Activated naive CD4-positive, alpha-beta T cell treated with anti-CD3 and anti-CD28 coated beads, Interleukin-2, amount 50 U/mL, for 72 hours (primary cell): ENCODE results near the gene RET. TPM values are rescaled to one million over a fixed set of nuclear protein-coding genes. Genes with fewer than 3 reads are reported as not detected.

ENCODE experiments used
- ATAC-seq, 2 donors: fragments of 150-1000 bp; cut with Tn5 transposase; 2 replicates each; pipeline ENCODE4 v1.10.0; 2021; ENCODE audit warnings: mild to moderate bottlenecking in 2 of 2, moderate library complexity in 2 of 2
- DNase-seq, 2 donors: peaks; one replicate each; pipeline ENCODE4 v3.0.0; 2021 to 2022; ENCODE audit warnings: low spot score in 2 of 2
- H3K27ac Mint-ChIP-seq, 2 donors: one replicate each; pipeline ENCODE4 v1.8.0; 2022; ENCODE audit warnings: mild to moderate bottlenecking in 2 of 2, mixed read lengths in 2 of 2
- H3K36me3 Mint-ChIP-seq, 2 donors: one replicate each; pipeline ENCODE4 v1.8.0; 2022; ENCODE audit warnings: mixed read lengths in 2 of 2
- H3K9me3 Mint-ChIP-seq, 2 donors: one replicate each; pipeline ENCODE4 v1.8.0; 2022; ENCODE audit warnings: mixed read lengths in 2 of 2
- total RNA-seq, 2 donors: library from RNA; stranded (reverse); gene quantifications; one replicate each; pipeline ENCODE4 v1.2.3, GENCODE V29; 2022

The RET gene
- total RNA-seq, 2 donors from 2014 or later: 0.45 TPM; not detected in 1

GRCh38 chr10:43068471-43069210 is 8.2 kb upstream of the RET start:
- DNase-seq (no peak), ATAC-seq (no peak)
- Mint-ChIP-seq H3K36me3 (no peaks in the 10 kb centered on the region), H3K27ac (no peak overlapping the region), H3K9me3 (no peaks in the 10 kb centered on the region)

DNA sequence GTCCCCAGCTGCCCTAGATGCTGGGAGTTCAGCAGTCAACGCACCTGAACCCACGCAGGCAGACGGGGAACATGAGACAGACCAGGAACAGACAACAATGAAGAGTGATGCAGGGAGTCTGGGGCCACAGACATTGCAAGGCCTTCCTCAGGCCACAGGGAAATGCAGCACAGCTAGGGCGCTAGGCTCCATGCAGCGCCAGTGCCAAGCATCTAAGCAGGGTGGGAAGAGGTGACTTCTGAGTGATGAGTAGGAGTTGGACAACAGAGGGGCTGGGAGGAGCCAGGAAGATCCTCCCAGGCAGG is 7.7 kb upstream of the RET start:
- DNase-seq (no peak), ATAC-seq (no peak)
- Mint-ChIP-seq H3K36me3 (no peaks in the 10 kb centered on the region), H3K27ac (no peak overlapping the region), H3K9me3 (no peaks in the 10 kb centered on the region)

DNA sequence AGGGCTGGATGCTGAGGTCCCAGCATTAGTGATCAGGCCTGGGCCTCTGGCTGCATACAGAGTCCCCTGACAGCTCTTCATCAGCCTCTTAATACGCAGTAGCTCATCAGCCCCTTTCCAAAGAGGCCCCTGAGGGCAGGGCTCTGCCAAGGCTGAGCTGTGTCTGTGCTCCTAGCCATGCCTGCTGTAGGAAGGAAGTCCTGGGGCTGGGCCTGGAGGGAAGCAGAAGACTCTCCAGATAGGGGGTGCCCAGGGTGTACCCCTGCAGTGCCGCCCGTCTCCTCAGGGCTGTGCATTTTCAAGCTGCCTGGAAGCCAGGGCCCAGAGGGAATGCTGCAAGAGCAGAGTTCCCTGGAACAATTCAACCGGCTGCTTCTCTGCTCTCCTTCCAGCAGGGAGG is 7.3 kb upstream of the RET start:
- ATAC-seq: no peak
- Mint-ChIP-seq H3K27ac (no peak overlapping the region), H3K36me3 (no peaks in the 10 kb centered on the region), H3K9me3 (no peaks in the 10 kb centered on the region)
- DNase-seq: no peak

GRCh38 chr10:43070121-43071085 is 6.5 kb upstream of the RET start:
- no peaks in the 10 kb centered on the region for H3K9me3 Mint-ChIP-seq
- H3K36me3 Mint-ChIP-seq: no peaks in the 10 kb centered on the region
- H3K27ac Mint-ChIP-seq: no peak overlapping the region
- DNase-seq (no peak), ATAC-seq (no peak)

DNA sequence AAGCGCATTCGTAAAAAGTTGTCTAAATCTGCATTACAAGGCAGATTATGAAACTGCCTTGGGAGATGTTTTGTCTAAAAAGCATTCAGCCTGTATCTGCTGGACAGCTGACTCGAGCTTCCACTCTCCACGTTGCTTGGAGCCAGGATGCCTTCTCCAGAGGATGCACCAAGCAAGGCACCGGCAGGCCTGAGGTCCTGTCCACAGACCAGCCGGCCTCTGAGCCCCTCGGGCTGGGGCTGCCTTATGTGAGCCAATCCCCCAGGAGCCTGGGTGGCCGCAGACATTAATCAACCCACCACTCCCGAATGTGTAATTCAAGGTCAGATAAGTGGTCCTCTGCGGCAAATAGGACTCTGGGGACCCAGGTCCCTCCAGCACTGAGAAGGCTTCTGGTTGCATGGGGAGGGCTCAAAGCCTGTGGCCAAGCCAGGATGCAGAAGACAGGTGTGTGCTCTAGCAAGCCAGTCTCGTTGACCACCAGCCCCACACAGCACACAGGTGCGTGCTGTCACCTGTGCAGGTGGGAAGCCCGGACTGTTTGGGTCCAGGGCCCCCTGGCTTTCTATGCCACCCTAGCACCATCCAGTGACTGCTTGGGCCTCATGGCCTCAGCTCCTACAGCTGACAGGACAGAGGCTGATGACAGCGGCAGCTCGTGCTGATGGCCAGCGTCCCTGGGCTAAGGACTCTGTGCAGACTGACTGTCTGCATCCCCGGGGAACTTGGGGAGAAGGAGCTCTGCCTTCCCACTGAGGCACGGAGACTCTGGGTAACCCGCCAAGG is 4.8 kb upstream of the RET start:
- no peak for ATAC-seq
- no peak for DNase-seq
- Mint-ChIP-seq H3K36me3 (no peaks in the 10 kb centered on the region), H3K27ac (no peak overlapping the region), H3K9me3 (no peaks in the 10 kb centered on the region)

DNA sequence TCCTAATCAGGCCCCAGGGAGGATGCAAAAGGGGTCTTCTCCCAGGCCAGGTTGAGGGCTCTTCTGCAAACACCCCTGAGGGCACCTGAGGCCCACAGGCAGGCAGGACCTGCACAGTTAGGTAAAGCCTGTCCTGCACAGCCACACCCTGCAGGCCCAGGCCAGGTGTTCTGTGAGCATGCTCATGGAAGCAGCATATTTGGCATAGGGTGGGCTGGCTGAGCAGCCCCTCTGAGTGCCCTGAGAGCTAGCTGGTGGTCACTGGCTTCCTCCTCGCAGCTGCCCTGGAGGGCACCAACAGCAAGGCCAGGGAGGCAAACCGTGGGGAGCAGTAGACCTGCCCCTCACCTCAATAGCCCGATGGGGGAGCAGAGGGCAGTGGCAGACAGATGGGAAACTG is 3.7 kb upstream of the RET start:
- DNase-seq: no peak
- ATAC-seq: no peak
- no peak overlapping the region for H3K27ac Mint-ChIP-seq
- no peaks in the 10 kb centered on the region for H3K9me3 Mint-ChIP-seq
- no peaks in the 10 kb centered on the region for H3K36me3 Mint-ChIP-seq

DNA sequence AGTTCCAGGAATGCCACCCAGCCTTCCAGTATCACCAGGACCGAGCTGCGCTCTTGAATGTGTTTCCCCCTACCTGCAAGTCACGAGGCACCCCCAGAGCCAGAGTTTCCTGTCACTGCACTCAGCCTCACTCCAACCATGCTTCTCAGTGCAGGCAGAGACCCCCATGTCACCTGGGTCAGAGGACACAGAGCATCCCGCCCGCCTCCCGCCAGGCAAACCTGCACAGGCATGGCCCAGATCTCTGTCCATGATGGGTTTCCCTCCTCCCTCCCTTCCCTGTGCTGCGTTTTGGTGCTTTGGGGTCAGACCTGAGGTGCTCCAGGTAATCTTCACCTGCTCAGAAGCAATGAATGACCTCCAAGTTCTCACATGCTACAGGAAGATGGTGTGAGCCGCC is 3.1 kb upstream of the RET start:
- Mint-ChIP-seq H3K27ac (no peak overlapping the region), H3K9me3 (no peaks in the 10 kb centered on the region), H3K36me3 (no peaks in the 10 kb centered on the region)
- no peak for ATAC-seq
- no peak for DNase-seq

GRCh38 chr10:43074409-43074808 is 2.5 kb upstream of the RET start:
- no peaks in the 10 kb centered on the region for H3K9me3 Mint-ChIP-seq
- ATAC-seq (no peak), DNase-seq (no peak)
- no peak overlapping the region for H3K27ac Mint-ChIP-seq
- no peaks in the 10 kb centered on the region for H3K36me3 Mint-ChIP-seq

DNA sequence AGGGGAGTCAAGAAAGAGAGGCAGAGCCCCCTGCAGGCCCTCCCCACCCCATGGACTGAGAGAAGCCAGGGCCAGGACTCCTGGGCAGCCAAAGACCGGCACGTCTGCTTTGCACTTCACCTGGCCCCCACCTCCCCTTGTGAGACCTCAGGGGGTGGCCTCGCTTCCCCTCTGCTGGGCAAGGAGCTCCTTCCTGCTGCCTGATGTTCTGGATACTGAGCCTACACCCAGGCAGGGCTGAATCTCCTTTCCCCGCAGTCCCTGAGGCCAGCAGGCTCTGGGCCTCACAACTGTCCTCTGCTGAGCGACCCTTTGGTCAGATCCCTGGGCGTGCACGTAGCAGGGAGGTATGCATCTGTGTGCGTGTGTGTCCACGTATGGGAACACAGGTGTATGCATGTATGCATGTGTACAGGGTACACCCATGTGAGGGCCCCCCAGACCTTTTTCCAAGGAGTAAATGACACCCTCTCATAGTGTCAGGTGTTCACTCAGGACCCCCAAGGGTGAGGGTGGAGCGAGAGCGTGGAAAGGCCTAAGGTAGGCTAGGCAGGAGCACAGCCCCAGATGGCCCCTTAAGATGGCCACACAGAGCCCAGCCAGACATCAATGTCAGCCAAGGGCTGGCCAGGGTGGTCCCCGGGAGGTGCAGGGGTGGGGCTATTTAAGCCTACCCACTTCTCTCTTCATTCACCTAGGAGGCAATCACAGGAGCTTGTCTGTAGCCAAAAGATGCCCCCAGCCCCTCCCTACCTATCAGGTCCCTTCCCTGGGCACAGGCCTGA is 1.9 kb upstream of the RET start:
- DNase-seq (no peak), ATAC-seq (no peak)
- Mint-ChIP-seq H3K9me3 (no peaks in the 10 kb centered on the region), H3K36me3 (no peaks in the 10 kb centered on the region), H3K27ac (no peak overlapping the region)

DNA sequence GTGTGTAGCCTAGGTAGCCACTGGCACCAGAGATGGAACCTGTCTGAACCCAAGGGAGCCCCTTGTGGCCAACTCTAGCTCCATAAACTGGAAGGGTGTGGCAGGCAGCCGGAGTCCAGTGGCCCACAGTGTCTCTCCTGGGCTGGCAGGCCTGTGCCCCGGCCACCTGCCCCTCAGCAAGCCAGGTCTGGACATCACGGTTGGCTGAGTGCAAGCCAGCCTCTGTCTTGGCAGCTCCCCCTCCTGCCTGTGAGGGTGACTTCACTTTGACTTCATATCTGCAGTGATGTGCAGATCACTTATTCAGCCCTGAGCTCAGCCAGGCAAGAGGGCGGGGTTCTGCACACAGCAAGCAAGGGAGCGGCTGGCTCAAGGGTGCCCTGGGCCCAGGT is 1.3 kb upstream of the RET start:
- no peaks in the 10 kb centered on the region for H3K36me3 Mint-ChIP-seq
- no peaks in the 10 kb centered on the region for H3K9me3 Mint-ChIP-seq
- H3K27ac Mint-ChIP-seq: no peak overlapping the region
- no peak for ATAC-seq
- DNase-seq: no peak

DNA sequence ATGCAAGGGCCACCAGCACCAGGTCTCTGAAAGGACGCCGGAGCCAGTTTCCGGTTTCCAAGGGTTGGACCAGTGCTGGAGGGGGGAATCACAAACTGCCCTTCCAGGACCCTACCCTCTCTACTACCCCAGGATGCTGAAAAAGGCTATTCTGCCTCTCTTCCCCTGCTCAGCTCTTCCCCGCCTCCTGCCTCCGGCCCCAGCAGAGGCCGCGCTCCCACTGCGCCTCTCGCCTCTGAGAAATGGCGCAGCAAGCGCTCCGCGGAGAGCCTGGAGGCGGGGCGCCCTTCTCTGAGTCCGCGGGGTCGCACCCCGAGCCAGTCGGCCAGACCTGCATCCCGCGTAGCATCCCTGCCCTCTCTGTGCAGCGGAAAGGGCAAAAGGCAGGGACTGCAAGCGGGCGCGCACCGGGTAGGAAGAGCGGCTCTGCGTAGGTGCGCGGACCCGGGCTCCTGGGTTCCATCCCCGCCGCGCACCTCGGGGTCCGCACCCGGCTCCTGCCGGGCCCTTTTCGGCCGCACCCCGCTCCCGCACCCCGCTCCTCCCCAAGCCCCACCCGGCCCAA is 476 bp upstream of the RET start:
- no peaks in the 10 kb centered on the region for H3K9me3 Mint-ChIP-seq
- ATAC-seq: peak in 1 of 2 donors; percentile 47
- H3K36me3 Mint-ChIP-seq: no peaks in the 10 kb centered on the region

GRCh38 chr10:43077421-43078171 is 727 bp downstream of the RET start:
- Mint-ChIP-seq H3K27ac (no peak overlapping the region), H3K36me3 (no peaks in the 10 kb centered on the region), H3K9me3 (no peaks in the 10 kb centered on the region)
- no peak for ATAC-seq
- no peak for DNase-seq

More for the DNA sequence above, 476 bp upstream of the RET start:
- DNase-seq: no peak
- H3K27ac Mint-ChIP-seq: no peak overlapping the region

DNA sequence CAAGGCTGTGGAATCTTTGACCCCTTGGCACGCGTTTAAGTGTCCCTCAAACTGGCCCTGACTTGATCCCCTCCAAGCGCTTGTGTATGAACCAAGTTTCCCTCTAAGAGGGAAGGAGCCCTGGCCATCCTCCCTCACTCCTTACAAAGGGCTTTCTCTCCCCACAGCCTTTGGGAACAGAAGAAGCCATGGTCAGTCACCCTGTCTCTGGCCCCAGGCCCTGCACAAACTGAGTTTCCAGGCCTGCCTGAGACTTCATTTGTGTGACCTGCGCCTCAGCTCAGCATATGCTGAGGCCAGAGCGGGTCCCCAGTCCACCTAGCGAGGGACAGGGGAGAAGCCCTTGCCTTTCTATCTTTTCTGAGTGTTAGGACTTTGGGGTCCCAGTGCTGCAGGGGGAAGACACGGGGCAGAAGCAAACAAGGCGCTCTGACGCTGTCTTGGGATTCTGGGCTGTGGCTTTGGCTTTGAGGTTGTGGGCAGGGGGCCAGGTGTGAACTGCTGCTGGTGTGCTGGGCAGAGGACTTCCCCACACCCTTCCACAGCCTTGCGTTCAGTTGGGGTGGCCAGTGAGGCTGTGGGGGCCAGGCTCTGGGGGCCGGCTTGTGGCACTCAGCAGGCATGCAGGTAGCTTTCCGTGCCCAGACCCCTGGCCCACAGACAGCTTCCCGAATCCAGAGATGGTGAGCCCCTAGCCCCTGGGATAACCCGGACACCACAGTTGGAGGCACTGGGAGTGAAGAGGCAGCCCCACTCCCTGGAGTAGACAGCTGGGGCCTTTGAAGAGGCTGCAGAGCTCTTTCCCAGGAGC is 1.5 kb downstream of the RET start:
- ATAC-seq: no peak
- DNase-seq: no peak
- H3K9me3 Mint-ChIP-seq: no peaks in the 10 kb centered on the region
- no peaks in the 10 kb centered on the region for H3K36me3 Mint-ChIP-seq
- H3K27ac Mint-ChIP-seq: no peak overlapping the region

DNA sequence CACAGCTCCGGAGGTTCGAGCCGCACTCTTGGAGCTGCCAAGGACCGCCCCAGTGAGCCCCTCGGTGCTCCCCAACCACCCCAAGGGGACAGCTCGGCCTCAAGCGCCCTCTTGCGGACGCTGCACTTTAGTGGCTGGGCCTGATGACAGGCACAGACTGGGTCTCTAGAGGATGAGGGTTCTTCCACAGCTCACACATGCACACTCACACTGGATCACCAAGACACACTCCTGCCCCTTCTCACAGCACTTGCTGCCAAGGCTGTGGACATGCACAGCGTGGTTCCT is 2.1 kb downstream of the RET start:
- no peak overlapping the region for H3K27ac Mint-ChIP-seq

GRCh38 chr10:43079856-43080255 is 3.0 kb downstream of the RET start:
- ATAC-seq (no peak), DNase-seq (no peak)
- no peaks in the 10 kb centered on the region for H3K36me3 Mint-ChIP-seq
- no peak overlapping the region for H3K27ac Mint-ChIP-seq
- H3K9me3 Mint-ChIP-seq: no peaks in the 10 kb centered on the region

More for the DNA sequence above, 2.1 kb downstream of the RET start:
- peak in 1 of 2 donors; percentile 31 for ATAC-seq
- Mint-ChIP-seq H3K36me3 (no peaks in the 10 kb centered on the region), H3K9me3 (no peaks in the 10 kb centered on the region)
- DNase-seq: peak in 1 of 2 donors; percentile 43
